C1 segment of cervical spinal cord (tissue), 14 donors: ENCODE results near the gene ARL11.
"Not testable (repeated sequence)": the region's sequence is repeated elsewhere in the genome, so short reads cannot be mapped to it uniquely, and the experiment has no call there.

ENCODE experiments used
- DNase-seq, 14 donors: peaks; one replicate each; lab custom pipeline; 2025; lab: John Stamatoyannopoulos, UW

Gene ARL11

DNA sequence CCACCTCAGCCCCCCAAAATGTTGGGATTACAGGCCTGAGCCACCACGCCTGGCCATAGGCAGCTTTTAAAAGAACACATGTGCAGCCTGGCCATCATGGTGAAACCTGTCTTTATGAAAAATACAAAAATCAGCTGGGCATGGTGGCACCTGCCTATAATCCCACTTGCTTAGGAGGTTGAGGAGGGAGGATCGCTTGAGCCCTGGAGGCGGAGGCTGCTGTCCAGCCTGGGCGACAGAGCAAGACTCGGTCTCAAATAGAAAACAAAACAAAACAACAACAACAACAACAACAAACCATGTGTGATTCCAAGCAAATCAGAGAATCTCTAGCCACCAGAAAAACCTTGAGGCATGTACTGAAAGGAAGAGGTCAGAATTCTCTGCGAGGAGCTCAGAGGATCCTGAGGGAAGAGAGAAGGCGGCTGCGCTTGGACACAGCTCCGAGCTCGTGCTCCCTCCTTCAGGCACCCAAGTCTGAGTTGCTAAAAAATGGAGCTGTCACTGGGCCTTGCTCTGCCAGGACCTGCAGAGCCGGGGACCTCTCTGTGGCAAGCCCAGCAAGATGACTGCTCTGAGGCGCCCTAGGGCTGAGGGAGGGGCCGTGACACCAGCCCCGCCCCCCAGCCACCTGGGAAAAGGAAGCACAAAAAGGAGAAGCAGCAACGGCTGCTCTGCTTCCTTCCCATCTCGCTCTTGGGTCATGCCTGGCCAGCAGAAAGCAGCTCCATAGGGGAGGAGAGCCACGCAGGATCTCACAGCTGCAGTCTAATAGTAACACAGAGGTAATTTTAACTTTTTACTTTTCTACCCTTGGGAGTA, at the start of gene ARL11:
Gene ARL11, plus strand, starts transcription at position 677 of the 822 bp plus-strand sequence. CDS start 1,941 bp downstream, outside the sequence.
- peak in 5 of 14 donors; percentile 25 to 53 (median 37) for DNase-seq

DNA sequence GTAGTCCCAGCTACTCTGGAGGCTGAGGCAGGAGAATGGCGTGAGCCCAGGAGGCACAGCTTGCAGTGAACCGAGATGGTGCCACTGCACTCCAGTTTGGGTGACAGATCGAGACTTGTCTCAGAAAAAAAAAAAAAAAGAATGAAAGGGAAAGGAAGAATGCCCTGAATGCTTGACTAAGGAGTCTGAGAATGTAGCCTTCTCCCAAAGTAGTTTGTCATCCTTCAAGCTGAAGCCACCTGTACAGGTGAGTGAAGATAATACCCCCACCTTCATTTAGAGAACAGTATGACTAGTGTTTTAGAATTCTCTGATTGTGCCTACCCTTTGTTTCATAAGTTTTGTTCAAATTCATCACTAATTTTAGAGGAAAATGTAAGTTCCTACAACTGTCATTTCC, 48.8 kb upstream of the ARL11 start:
- no peak for DNase-seq

DNA sequence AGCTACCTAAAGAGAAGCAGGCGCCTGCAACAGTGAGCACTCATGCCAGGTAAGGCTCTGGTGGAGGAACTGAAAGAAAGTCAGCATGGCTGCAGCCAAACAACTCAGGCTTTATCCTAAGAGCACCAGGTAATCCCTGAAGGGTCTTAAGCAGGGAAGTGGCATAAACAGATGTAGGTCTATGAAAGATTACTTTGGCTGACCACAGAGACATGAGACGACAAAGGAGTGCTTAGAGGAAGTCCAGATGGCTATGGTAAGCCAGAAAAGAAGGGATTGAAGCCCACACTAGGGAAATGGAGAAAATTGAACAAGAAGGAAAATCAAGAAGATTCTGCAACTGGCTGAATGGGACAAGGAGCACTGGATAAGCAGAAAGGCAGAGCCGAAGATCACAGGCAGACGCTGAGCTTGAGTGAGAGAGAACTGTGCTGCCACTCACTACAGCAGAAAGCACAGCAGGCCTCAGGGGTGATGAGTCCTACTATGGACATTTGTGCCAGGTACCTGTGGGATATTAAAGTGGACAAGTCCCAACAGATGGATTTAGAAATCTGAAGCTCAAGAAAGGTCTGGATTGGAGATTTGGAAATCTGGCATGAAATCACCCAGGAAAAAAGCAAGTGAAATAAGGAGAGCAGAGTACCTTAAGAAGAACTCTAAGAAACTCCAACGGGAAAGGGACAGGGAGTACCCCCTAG, 47.2 kb upstream of the ARL11 start:
- DNase-seq, result no peak

DNA sequence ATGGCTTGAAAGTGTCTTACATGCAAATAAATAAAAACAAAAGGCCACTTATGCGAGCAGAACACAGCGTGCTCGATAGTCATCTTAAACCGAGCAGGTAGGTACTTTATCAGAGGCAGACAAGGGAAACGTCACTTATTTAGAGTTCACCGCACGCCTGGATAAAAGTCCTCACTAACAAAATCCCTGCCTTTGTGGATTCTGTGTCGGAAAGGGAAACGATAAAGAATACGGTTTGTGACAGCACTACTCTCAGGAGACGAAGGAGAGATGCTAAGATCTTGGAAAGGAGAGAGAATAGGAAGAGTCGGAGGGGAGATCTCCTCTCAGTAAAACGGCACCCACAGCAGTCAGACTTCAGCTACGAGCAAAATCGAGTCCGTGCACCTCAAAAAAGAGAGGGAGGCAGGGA, 43.5 kb upstream of the ARL11 start:
- peak in 5 of 14 donors; percentile 37 to 69 (median 55) for DNase-seq

DNA sequence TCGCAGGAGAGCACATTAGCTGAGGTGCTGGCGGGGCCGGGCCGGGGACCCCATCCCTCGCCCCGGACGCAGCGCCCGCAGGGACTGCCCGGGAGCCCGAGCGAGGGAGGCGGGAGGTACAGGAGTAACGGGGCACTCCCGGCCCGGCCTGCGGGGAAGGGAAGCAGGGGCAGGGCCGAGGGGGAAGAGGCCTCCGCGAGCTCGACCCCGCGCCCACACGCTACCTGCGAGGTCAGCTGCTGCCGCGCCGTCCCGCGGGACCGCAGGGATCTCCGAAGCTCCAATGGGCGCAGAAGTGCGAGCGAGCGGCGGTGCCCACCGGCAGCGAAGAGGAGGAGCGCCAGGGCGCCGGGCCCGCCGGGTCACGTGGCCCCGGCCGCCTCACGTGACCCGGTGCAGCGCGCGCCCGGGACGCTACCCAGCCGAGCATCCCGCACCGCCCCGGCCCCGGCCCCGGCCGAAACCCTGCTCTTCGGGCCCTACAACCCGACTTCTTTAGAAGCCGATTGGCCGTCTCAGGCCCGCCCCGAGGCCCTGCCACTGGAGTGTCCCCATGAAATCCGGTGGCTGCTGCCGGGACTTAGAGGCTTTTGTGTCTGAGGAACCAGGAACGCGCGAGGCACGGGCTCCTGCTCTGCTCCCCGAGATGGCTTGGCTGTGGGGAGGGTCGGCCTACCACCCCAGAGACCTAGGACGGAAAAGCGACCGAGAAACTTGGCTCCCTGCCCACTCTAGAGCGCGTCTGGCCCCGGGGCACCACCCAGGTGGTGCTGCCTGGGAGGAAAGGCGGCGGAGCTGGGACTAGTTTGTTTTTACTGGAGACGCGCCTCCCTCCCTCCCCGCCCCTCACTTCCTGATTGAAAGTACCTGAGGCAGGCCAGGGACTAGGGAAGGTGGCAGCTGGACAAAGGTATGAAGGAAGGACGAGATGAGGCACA, 42.8 kb upstream of the ARL11 start, which contains the start of gene RCBTB1:
Gene RCBTB1, minus strand, starts transcription at position 339 of the 938 bp plus-strand sequence. CDS start 18,279 bp downstream, outside the sequence.
- peak; percentile 41 to 87 (median 80) for DNase-seq

DNA sequence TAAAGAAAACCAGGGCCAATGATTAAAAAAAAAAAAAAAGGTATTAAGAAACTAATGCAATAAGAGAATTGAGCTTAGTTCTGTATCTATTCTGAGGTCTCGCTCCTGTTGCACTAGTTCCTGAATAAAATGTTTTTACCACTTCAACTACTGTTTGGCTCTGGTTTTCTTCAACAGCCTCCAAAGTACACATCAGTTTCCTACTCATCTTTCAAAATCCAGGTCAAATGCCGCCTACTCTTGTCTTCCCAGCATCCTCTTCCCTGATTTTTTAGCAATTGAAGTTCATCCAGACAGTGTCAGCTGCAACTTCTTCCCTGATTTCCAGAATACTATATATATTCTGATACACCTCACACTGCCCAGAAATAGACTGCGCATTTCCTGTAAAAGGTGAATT, 41.6 kb upstream of the ARL11 start:
- DNase-seq, result no peak

DNA sequence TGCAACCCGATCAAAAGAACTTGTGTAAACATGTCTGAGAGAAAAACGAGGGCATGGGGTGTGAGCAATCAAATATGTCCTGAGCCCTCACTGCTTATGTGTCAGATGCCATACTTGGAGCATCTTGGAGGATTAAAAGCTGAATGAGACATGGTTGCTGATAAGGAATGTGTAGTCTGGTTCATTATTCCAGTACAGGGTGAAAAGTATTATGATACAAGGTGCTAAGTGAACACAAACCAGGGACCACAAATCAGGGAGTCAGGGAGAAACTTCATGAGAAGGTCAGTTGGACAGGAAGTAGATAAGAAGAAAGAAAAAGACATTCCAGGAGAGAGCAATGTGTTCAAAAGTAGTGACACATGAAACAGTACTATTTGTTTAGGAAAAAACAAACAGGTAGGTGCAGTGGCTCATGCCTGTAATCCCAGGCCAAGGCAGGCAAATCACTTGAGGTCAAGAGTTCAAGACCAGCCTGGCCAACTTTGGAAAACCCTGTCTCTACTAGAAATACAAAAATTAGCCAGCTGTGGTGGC, 40.9 kb upstream of the ARL11 start:
- DNase-seq, result no peak

DNA sequence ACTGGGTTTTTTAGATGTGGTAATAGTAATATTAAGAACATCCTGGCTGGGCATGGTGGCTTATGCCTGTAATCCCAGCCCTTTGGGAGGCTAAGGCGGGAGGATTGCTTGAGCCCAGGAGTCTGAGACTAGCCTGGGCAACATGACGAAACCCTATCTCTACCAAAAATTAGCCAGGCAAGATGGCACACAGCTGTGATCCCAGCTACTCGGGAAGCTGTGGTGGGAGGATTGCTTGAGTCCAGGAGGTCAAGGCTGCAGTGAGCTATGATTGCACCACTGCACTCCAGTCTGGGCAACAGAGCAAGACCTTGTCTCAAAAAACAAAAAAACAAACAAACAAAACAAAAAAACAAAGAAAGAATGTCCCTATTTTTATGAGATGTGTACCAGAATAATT, 37.6 kb upstream of the ARL11 start:
- DNase-seq, result not testable (repeated sequence)

DNA sequence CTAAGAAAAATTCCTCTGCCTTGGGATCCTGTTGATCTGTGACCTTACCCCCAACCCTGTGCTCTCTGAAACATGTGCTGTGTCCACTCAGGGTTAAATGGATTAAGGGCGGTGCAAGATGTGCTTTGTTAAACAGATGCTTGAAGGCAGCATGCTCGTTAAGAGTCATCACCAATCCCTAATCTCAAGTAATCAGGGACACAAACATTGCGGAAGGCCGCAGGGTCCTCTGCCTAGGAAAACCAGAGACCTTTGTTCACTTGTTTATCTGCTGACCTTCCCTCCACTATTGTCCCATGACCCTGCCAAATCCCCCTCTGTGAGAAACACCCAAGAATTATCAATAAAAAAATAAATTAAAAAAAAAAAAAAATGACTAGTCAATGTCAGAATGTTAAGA, 34.4 kb upstream of the ARL11 start:
- not testable (repeated sequence) for DNase-seq

DNA sequence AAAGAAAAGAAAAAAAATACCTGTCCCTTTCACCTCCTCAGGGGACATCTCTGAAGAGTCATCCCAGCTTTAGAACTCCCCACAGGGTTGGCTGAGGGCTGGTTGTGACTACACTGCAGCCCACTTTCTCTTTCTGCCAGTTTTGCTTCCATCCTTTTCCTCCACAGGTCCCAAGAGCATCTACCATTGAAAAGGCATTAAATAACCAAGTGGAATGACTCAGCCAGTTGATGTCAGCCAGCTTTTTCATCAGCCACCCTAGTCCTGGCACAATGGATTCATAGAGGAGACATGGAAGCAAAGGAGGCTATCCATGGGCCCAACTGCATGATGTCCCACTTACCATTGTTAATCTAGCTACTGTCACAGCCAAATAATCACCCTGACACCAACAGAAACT, 33.7 kb upstream of the ARL11 start:
- no peak for DNase-seq

DNA sequence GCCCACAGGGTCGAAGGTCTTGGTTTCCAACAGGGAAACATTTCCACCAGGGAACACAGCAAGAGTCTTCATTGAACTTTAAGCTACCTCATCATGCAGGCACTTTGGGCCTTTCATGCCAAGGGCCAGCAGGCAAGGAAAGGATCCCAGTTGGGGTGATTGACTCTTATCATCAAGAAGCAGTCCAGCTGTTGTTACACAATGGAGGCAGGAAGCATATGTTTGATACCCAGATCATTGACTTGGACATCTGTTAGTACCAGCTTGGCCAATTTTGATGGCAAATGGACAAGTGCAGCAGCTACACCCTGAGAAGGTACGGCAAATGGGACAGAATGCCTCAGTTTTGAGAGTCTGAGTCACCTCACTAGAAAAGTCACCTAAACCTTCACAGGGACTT, 32.1 kb upstream of the ARL11 start:
- no peak for DNase-seq

DNA sequence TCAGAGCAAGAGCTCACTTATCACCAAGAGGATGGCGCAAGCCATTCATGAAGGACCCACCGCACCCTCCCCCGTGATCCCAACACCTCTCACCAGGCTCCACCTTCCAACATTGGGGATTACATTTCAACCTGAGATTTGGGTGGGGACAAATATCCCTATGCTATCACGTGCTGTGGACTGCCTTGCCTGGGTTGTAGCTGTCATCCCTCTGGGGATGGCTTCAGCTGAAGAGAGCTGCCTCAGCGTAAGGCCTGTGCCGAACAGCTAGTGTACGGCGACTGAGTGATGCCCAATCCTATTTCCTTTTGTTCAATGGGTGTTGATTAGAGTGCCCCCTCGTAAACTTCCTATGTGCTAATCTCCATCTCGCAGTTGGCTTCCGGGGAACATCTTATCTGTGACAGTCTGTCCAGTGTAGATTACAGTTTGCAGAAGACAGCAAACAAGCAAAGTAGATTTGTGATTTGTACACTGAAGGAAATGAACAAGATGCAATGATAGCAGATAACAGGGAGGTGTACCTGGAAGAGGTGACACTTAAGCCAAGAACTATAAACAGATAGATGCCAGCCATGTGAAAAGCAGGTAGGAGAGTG, 31.2 kb upstream of the ARL11 start:
- DNase-seq, result no peak

DNA sequence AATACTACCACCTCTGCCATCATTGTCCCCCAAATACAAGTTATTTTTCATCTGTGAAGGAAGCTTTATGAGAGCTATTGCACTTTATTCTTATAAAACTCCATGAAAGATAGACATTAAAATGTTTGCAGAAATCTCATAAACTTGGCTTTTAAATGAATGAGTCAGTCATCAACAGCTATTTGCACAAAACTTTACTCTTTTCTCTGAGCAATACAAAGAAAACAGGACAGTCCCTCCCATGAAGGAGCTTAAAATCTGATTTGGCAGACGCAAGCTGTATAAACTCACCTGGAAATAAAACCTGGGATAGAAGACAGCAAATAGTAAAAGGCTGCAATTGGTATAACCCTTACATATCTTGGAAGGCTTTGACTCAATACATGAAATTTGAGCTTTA, 26.3 kb upstream of the ARL11 start:
- DNase-seq, result no peak

DNA sequence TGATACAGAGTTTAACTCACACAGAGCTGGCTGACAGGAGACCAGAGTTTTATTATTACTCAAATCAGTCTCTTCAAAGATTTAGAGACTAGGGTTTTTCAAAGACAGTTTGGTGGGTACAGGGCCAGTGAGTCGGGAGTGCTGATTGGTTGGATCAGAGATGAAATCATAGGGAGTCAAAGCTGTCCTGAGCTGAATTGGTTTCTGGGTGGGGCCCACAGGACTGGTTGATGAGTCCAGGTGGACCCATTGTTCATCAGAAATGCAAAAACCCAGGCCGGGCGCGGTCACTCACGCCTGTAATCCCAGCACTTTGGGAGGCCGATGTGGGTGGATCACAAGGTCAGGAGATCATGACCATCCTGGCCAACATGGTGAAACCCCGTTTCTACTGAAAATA, 25.7 kb upstream of the ARL11 start:
- not testable (repeated sequence) for DNase-seq

DNA sequence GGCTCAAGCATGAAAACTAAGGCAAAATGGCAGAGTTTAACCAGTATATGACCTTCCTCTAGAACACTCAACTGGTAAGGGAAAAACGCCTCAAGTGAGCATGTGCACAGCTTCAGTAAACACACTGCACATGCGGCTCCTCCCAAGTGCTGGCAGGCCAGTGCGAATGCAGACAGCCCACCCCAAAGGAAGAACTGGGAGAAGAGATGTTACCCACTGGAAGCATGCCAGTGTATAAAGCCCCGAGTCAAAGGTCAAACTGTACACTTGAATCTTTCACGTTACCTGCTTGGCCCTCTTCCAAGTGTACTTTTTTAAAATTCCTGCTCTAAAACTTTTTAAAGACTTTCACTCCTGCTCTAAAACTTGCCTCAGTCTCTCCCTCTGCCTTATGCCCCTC, 23.7 kb upstream of the ARL11 start:
- no peak for DNase-seq

DNA sequence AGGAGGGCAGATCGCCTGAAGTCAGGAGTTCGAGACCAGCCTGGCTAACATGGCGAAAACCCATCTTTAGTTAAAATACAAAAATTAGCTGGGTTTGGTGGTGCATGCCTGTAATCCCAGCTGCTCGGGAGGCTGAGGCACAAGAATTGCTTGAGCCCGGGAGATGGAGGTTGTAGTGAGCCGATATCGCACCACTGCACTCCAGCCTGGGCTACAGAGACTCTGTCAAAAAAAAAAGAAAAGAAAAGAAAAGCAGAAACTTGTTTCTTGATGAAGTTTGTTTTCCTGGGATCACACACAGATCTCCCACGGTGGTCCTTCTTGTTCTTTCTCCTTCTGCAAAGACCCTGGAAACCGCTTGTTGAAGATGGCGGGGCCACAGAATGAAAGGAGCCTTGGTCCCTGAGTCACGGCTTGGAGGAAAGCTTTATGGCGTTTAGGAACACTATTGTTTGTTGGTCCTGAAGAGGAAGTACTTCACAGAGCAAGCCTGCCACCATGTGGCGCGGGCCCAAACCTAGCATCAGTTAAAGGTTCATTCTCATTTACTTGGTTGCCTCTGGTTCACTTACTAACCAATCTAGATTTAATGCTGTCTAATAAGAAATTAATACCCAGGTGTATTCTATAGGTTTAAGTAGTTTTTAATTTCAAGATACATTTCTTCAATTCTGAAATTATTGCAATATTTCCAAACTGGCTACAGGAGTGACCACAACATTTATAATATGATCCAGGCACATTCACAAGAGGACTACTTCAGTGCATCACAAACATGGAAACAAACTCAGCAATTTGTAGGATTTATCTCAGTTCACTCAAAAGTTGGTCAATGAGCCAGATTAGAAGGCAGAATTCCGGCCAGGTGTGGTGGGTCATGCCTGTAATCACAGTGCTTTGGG, 21.3 kb upstream of the ARL11 start:
- peak in 13 of 14 donors; percentile 2 to 75 (median 62) for DNase-seq

DNA sequence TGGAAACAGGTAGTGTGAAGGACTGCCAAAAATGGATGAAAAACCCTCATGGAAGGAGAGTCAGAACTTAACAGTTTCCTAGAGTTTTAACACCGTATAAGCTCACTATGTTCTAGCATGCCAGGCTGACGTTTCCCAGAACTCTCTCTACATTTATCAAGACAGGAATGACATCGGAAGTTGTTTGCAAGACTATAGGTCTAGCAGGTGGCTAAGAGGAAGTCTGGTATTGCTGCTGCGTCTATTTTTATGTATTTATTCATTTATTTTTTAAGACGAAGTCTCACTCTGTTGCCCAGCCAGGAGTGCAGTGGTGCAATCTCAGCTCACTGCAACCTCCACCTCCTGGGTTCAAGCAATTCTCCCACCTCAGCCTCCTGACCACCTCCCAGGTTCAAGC, 20.5 kb upstream of the ARL11 start:
- no peak for DNase-seq

DNA sequence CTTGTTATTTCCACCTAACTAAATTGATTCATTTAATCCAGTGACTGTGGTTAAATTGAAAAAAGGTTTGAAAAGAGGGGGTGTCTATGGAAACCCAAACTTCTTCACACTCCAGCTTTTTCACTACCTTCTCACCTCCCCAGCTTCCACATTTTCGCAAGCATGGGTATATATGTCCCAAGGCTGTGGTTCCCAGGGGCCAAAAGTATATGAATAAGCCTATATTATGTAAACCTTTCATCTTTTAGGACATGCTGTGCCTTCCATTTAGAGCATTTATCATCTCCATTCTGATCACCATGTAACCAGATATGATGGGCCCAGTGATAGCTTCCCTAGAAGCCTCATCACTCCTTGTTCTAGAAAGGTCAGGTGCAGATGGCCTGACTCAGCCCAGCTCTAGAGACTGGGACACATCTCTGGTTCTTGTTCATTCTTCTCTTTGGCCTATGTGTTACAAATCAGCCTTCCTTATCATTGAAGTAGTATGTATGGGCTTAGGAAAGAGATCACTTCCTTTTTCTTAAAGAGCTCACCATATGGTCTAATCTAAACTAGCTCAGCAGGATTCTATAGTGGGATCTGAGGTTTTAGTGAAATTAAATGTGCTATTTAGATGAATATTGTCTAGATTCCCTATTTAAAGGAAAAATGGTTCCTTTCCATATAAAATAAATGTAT, 19.5 kb upstream of the ARL11 start:
- no peak for DNase-seq

DNA sequence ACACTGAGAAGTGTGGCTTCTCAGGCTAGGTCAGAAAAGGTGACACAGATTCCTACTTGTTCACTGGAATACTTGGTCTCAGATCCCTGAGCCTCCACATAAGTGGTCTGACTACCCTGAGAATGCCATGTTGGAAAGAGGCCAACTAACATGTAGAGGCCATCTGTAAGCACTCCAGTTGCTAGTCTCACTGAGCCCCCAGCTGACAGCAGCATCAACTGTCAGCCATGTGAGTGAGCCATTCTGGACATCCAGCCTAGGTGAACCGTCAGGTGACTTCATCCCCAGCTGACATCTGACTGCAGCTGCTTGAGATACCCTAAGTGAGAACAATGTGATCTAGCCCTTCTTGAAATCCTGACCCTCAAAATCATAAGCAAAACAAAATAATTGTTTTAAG, 18.1 kb upstream of the ARL11 start:
- DNase-seq, result no peak
